ENCODE data around the gene ECE1.

DNA sequence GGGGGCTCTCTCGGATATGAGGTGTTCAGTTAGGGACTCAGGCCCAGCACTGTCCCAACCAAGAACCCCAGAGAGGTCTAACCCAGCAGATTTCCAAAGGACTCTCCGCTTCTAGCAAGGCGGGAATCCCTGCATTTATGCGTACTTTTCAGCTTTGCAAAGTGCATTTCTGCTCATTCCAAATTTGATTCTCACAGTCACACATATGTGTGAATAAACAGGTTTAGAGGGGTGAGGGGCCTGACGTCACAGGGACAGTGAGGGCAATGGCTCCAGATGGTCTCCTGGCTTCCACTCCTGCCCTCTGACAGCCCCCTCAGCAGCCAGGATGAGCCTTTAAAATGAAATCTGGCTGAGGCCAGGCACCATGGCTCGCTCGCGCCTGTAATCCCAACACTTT is 921 bp upstream of the ECE1 start:
- TF ChIP-seq, protein P1, sequence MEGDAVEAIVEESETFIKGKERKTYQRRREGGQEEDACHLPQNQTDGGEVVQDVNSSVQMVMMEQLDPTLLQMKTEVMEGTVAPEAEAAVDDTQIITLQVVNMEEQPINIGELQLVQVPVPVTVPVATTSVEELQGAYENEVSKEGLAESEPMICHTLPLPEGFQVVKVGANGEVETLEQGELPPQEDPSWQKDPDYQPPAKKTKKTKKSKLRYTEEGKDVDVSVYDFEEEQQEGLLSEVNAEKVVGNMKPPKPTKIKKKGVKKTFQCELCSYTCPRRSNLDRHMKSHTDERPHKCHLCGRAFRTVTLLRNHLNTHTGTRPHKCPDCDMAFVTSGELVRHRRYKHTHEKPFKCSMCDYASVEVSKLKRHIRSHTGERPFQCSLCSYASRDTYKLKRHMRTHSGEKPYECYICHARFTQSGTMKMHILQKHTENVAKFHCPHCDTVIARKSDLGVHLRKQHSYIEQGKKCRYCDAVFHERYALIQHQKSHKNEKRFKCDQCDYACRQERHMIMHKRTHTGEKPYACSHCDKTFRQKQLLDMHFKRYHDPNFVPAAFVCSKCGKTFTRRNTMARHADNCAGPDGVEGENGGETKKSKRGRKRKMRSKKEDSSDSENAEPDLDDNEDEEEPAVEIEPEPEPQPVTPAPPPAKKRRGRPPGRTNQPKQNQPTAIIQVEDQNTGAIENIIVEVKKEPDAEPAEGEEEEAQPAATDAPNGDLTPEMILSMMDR (IDR thresholded peaks at IDR 0.05; ENCODE audit: insufficient read depth, low read length), result no peak
- TF ChIP-seq POLR2AphosphoS5 (IDR thresholded peaks at IDR 0.05; ENCODE audit: low read depth), result no peak
- TF ChIP-seq GABPA (IDR thresholded peaks at IDR 0.05; ENCODE audit: low read depth), result no peak

All from HL-60 (cell line).